ENCODE results near the gene APOBEC4. TPM values are rescaled to one million over a fixed set of nuclear protein-coding genes. Genes with fewer than 3 reads are reported as not detected.

APOBEC4 gene
- total RNA-seq, 2 donors from 2014 or later: not detected

DNA sequence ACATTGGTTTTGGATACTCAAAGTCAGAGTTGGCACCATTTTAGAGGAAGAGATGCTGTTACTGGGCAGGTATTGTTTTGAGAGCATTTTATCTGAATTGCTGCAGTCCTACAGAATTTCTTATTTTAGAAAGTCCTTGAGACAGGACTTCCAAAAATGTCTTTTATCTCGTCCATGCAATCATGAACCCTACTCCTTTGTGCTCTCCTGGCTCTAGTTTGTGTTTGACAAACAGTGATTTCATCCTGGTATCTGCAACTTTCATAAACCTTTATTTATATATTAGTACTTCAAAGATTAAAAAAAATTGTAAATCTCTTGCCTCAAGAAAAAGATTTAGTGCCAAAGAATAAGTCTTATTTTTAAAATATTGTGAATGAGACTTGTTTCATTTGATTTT is 12.9 kb downstream of the APOBEC4 start:
- no peak for ATAC-seq
- 11 to 17% methylated on average over 1 of the region's 1 CpG for WGBS, 2 donors
- H3K36me3 ChIP-seq (replicated peaks in 1 of 2; ENCODE audit: insufficient read depth in 1 of 2, low read depth in 2 of 2): no peaks in the 10 kb centered on the region
- DNase-seq: no peak
- no peak overlapping the region for H3K27ac ChIP-seq
- intact Hi-C loops (cut with DNase I): no loop called here
- no peaks in the 10 kb centered on the region for H3K9me3 ChIP-seq
- peaks cover 6% of the 10 kb centered on the region for H3K4me1 ChIP-seq
- H3K27me3 ChIP-seq: no peaks in the 10 kb centered on the region
- no peak for TF ChIP-seq POLR2A (IDR thresholded peaks at IDR 0.05)
- TF ChIP-seq, protein P1, sequence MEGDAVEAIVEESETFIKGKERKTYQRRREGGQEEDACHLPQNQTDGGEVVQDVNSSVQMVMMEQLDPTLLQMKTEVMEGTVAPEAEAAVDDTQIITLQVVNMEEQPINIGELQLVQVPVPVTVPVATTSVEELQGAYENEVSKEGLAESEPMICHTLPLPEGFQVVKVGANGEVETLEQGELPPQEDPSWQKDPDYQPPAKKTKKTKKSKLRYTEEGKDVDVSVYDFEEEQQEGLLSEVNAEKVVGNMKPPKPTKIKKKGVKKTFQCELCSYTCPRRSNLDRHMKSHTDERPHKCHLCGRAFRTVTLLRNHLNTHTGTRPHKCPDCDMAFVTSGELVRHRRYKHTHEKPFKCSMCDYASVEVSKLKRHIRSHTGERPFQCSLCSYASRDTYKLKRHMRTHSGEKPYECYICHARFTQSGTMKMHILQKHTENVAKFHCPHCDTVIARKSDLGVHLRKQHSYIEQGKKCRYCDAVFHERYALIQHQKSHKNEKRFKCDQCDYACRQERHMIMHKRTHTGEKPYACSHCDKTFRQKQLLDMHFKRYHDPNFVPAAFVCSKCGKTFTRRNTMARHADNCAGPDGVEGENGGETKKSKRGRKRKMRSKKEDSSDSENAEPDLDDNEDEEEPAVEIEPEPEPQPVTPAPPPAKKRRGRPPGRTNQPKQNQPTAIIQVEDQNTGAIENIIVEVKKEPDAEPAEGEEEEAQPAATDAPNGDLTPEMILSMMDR (IDR thresholded peaks at IDR 0.05): no peak
- no peak overlapping the region for H3K4me3 ChIP-seq

DNA sequence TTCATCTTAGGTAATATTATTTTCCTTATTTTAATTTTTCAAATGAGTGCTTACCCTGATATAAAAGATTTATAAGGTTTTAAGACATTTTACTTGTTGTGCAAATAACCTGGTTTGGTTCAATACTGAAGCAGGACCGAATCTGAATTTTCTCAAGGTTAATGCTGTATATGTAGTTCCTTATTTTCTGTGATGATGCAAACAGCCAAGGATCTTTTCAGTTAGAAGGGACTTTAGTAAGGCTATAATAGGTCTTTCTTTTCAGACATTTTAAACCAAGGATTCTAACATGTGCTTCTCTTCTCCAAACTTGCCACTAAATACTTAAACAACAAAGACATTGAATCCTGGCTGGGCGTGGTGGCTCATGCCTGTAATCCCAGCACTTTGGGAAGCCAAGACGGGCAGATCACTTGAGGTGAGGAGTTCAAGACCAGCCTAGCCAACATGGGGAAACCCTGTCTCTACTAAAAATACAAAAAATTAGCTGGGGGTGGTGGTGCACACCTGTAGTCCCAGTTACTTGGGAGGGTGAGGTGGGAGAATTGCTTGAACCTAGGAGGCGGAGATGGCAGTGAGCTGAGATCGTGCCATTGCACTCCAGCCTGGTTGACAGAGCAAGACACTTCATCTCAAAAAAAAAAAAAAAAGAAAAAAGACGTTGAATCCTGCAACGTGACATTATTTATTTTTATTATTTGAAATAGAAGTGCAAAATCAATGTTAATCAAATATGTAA is 14.3 kb downstream of the APOBEC4 start:
- DNase-seq (no peak), ATAC-seq (no peak)
- H3K4me3 ChIP-seq: no peak overlapping the region
- no peaks in the 10 kb centered on the region for H3K9me3 ChIP-seq
- TF ChIP-seq POLR2A (IDR thresholded peaks at IDR 0.05): no peak
- TF ChIP-seq, protein P1 (IDR thresholded peaks at IDR 0.05): no peak
- H3K27ac ChIP-seq: no peak overlapping the region
- no peaks in the 10 kb centered on the region for H3K27me3 ChIP-seq
- 62 to 67% methylated on average over 7 of the region's 7 CpGs for WGBS, 2 donors
- H3K36me3 ChIP-seq (replicated peaks in 1 of 2; ENCODE audit: insufficient read depth in 1 of 2, low read depth in 2 of 2): no peaks in the 10 kb centered on the region
- intact Hi-C loops (cut with DNase I): no loop called here
- H3K4me1 ChIP-seq: peaks cover 12% of the 10 kb centered on the region

DNA sequence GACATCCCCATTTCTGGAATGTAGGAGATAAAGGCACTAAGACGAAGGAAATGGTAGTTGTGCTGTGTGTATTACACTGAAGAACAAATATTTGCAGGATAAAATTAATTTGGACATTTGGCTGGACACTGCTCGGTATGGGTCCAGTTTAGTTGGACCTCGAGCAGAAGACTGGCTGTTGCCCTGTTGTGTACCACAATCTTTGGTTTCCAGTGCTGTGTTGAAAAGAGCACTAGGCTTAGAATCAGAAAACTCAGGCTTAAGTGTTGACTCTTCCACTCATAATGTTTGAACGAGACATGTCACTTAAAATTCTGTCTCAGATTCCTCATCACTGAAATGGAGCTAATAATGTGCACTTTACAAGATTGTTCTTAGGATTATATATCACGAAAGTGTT is 16.3 kb downstream of the APOBEC4 start:
- Histone ChIP-seq H3K36me3 (replicated peaks in 1 of 2; ENCODE audit: insufficient read depth in 1 of 2, low read depth in 2 of 2) (no peaks in the 10 kb centered on the region), H3K4me3 (no peak overlapping the region), H3K4me1 (peaks cover 33% of the 10 kb centered on the region), H3K27me3 (no peaks in the 10 kb centered on the region), H3K9me3 (no peaks in the 10 kb centered on the region), H3K27ac (no peak overlapping the region)
- 29 to 30% methylated on average over 5 of the region's 5 CpGs for WGBS, 2 donors
- no peak for TF ChIP-seq POLR2A (IDR thresholded peaks at IDR 0.05)
- TF ChIP-seq, protein P1 (IDR thresholded peaks at IDR 0.05): no peak
- intact Hi-C loops (cut with DNase I): no loop called here
- ATAC-seq (no peak), DNase-seq (no peak)

DNA sequence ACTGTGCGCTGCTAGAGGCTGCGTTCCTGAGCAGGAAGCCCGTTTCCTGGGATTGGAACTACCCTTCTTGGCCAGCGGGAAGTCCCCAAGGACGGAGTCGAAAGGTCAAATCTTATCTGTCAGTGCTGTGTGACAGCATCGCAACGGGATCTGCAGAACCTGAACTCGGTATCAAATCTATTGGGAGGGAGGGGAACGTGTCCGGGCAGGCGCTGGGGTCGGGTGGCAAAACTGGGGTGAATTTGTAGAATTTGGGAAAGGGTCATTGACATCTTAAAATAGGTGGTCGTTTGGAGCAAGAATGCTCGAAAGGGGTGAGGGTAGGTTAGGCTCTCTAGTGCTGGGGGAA is 16.8 kb downstream of the APOBEC4 start:
- no peaks in the 10 kb centered on the region for H3K9me3 ChIP-seq
- H3K4me3 ChIP-seq: peak overlapping the region; percentile 12 to 84
- H3K36me3 ChIP-seq (replicated peaks in 1 of 2; ENCODE audit: insufficient read depth in 1 of 2, low read depth in 2 of 2): no peaks in the 10 kb centered on the region
- intact Hi-C loops (cut with DNase I): no loop called here
- WGBS, 2 donors: 3% methylated on average over 13 to 15 of the region's 15 CpGs
- no peaks in the 10 kb centered on the region for H3K27me3 ChIP-seq
- no peak for ATAC-seq
- peak overlapping the region; percentile 21 to 86 (median 63) for H3K27ac ChIP-seq
- TF ChIP-seq, protein P1 (IDR thresholded peaks at IDR 0.05): peak in 1 of 7 experiments; percentile 8
- no peak for TF ChIP-seq POLR2A (IDR thresholded peaks at IDR 0.05)
- peaks cover 34% of the 10 kb centered on the region for H3K4me1 ChIP-seq
- no peak for DNase-seq

Measured in body of pancreas (tissue), 4 donors.